GM19468 (cell line): ENCODE data around the gene MARCHF10.
"Not testable (repeated sequence)": the region's sequence is repeated elsewhere in the genome, so short reads cannot be mapped to it uniquely, and the experiment has no call there.

Experiments used
- ATAC-seq: cut with Tn5 transposase; IDR thresholded peaks from one replicate; pipeline ENCODE4 v1.9.1; 2021; ENCODE audit warnings: mild to moderate bottlenecking, moderate library complexity, moderate number of reproducible peaks; ENCODE audit not compliant: unreplicated experiment; ENCODE audit errors: extremely low read depth

The MARCHF10 gene

GRCh38 chr17:62704381-62704971 is 103.6 kb downstream of the MARCHF10 start:
- ATAC-seq, result no peak

GRCh38 chr17:62703776-62704380 is 104.2 kb downstream of the MARCHF10 start:
- peak; percentile 66 for ATAC-seq

GRCh38 chr17:62703261-62703775 is 104.8 kb downstream of the MARCHF10 start:
- ATAC-seq, result no peak

- no peak for ATAC-seq
Measured at GRCh38 chr17:62702746-62703260, 105.3 kb downstream of the MARCHF10 start.

GRCh38 chr17:62701706-62702085 is 106.4 kb downstream of the MARCHF10 start:
- ATAC-seq, result no peak

- ATAC-seq, result no peak
Measured at GRCh38 chr17:62700964-62701705, 107.0 kb downstream of the MARCHF10 start.

GRCh38 chr17:62698459-62698858 is 109.7 kb downstream of the MARCHF10 start:
- not testable (repeated sequence) for ATAC-seq

- ATAC-seq, result no peak
Measured at GRCh38 chr17:62696726-62697490, 111.2 kb downstream of the MARCHF10 start.

GRCh38 chr17:62696256-62696655 is 111.9 kb downstream of the MARCHF10 start:
- no peak for ATAC-seq

- ATAC-seq, result not testable (repeated sequence)
Measured at GRCh38 chr17:62695093-62695738, 112.9 kb downstream of the MARCHF10 start.

GRCh38 chr17:62693616-62694409 is 114.3 kb downstream of the MARCHF10 start:
- no peak for ATAC-seq

- ATAC-seq, result no peak
Measured at GRCh38 chr17:62692721-62693431, 115.2 kb downstream of the MARCHF10 start.

GRCh38 chr17:62692159-62692651 is 115.9 kb downstream of the MARCHF10 start:
- no peak for ATAC-seq

GRCh38 chr17:62691589-62691915 is 116.6 kb downstream of the MARCHF10 start:
- not testable (repeated sequence) for ATAC-seq

GRCh38 chr17:62690168-62690897 is 117.8 kb downstream of the MARCHF10 start:
- ATAC-seq, result no peak

- no peak for ATAC-seq
Measured at GRCh38 chr17:62689441-62690167, 118.5 kb downstream of the MARCHF10 start.
